Testis (tissue), 3 donors: ENCODE results near the gene FBXO4. TPM values are rescaled to one million over a fixed set of nuclear protein-coding genes. Genes with fewer than 3 reads are reported as not detected.

Source experiments
- DNase-seq: peaks from one replicate; pipeline ENCODE4 v3.0.0-alpha.2; 2019
- H3K27ac ChIP-seq, 2 donors: fragments of 200-600 bp; sonication (generic); one replicate each; pipeline ENCODE4 v1.5.1; 2019
- H3K27me3 ChIP-seq: fragments of 200-600 bp; sonication (generic); one replicate; pipeline ENCODE4 v1.5.1; 2019
- H3K36me3 ChIP-seq: fragments of 200-600 bp; sonication (generic); one replicate; pipeline ENCODE4 v1.5.1; 2017; ENCODE audit warnings: low read depth; ENCODE audit errors: missing control alignments
- H3K4me1 ChIP-seq: fragments of 200-600 bp; sonication (generic); one replicate; pipeline ENCODE4 v1.5.1; 2019
- H3K4me3 ChIP-seq, 2 donors: fragments of 200-600 bp; sonication (generic); one replicate each; pipeline ENCODE4 v1.5.1; 2017 to 2019
- H3K9me3 ChIP-seq: fragments of 200-600 bp; sonication (generic); one replicate; pipeline ENCODE4 v1.5.1; 2017
- CTCF ChIP-seq, 3 experiments: fragments of 450-650 bp in 2 of 3; fragments of 200-600 bp in 1 of 3; sonication (generic) in 1 of 3; IDR thresholded peaks; one replicate each; pipeline ENCODE4 v1.5.1; 2016 to 2019; ENCODE audit warnings: antibody characterized with exemption in 3 of 3, mild to moderate bottlenecking in 2 of 3, moderate library complexity in 1 of 3
- POLR2A ChIP-seq: fragments of 450-650 bp; IDR thresholded peaks from one replicate; pipeline ENCODE4 v1.6.1; 2017; ENCODE audit warnings: antibody characterized with exemption, mild to moderate bottlenecking, moderate library complexity
- WGBS, 2 donors: methylation state at CpG; one replicate each; pipeline ENCODE4 v1.1.5; 2018; 5-methylcytosine and 5-hydroxymethylcytosine counted together
- intact Hi-C: fragments of 100-400 bp; cut with DNase I; formaldehyde crosslinking; loops from one replicate; pipeline ENCODE4 v1.15.1; 2023; ENCODE audit warnings: low total_unique reads
- polyA plus RNA-seq: library from polyadenylated mRNA; stranded (reverse); fragments of 350-450 nt; fragmentation: Illumina TruSeq; extraction: RNeasy Lipid Tissue Mini Kit (QIAGEN cat#74804); gene quantifications from one replicate; pipeline ENCODE4 v1.2.3, GENCODE V29; 2014; ENCODE audit warnings: low read depth, low replicate concordance; ENCODE audit not compliant: insufficient read depth
- total RNA-seq, 2 donors: library from RNA; depleted of rRNA; stranded (reverse); fragments of >200 nt; gene quantifications; one replicate each; pipeline ENCODE4 v1.2.3, GENCODE V29; 2016

FBXO4 gene
- total and polyA plus RNA-seq, 3 donors from 2014 or later: 15.1 to 27.1 (median 15.5) TPM

- 42 to 44% methylated on average over 2 of the region's 2 CpGs for WGBS, 2 donors
- H3K9me3 ChIP-seq: no peaks in the 10 kb centered on the region
- no peaks in the 10 kb centered on the region for H3K27me3 ChIP-seq
- no peak overlapping the region for H3K27ac ChIP-seq
- H3K4me3 ChIP-seq: no peak overlapping the region
- TF ChIP-seq CTCF (IDR thresholded peaks at IDR 0.05) (no peak), POLR2A (no peak)
- intact Hi-C loops: no loop called here
- DNase-seq: no peak
- H3K4me1 ChIP-seq: no peaks in the 10 kb centered on the region
- no peaks in the 10 kb centered on the region for H3K36me3 ChIP-seq
Measured at GRCh38 chr5:41891066-41891707, 33.9 kb upstream of the FBXO4 start.

GRCh38 chr5:41892031-41892430, 33.0 kb upstream of the FBXO4 start:
- no peak for TF ChIP-seq CTCF (IDR thresholded peaks at IDR 0.05)
- no peak for TF ChIP-seq POLR2A
- H3K4me3 ChIP-seq: no peak overlapping the region
- intact Hi-C loops: no loop called here
- H3K36me3 ChIP-seq: no peaks in the 10 kb centered on the region
- H3K4me1 ChIP-seq: no peaks in the 10 kb centered on the region
- H3K27ac ChIP-seq: no peak overlapping the region
- no peaks in the 10 kb centered on the region for H3K27me3 ChIP-seq
- no peaks in the 10 kb centered on the region for H3K9me3 ChIP-seq
- DNase-seq: no peak

- no peak for DNase-seq
- Histone ChIP-seq H3K36me3 (no peaks in the 10 kb centered on the region), H3K27me3 (no peaks in the 10 kb centered on the region), H3K27ac (no peak overlapping the region), H3K9me3 (no peaks in the 10 kb centered on the region), H3K4me1 (no peaks in the 10 kb centered on the region), H3K4me3 (no peak overlapping the region)
- WGBS, 2 donors: 82 to 84% methylated on average over 3 of the region's 3 CpGs
- intact Hi-C loops: no loop called here
- TF ChIP-seq POLR2A: no peak
- TF ChIP-seq CTCF (IDR thresholded peaks at IDR 0.05): no peak
Measured at GRCh38 chr5:41893074-41893851, 31.8 kb upstream of the FBXO4 start.

- no peaks in the 10 kb centered on the region for H3K27me3 ChIP-seq
- no peak for DNase-seq
- no peak overlapping the region for H3K4me3 ChIP-seq
- no peaks in the 10 kb centered on the region for H3K4me1 ChIP-seq
- H3K9me3 ChIP-seq: no peaks in the 10 kb centered on the region
- 52 to 61% methylated on average over 2 of the region's 2 CpGs for WGBS, 2 donors
- no peak overlapping the region for H3K27ac ChIP-seq
- TF ChIP-seq CTCF (IDR thresholded peaks at IDR 0.05): no peak
- TF ChIP-seq POLR2A: no peak
- intact Hi-C loops: no loop called here
- no peaks in the 10 kb centered on the region for H3K36me3 ChIP-seq
Measured at GRCh38 chr5:41896230-41896629, 28.9 kb upstream of the FBXO4 start.
